Activated CD4-positive, alpha-beta T cell treated with anti-CD3 and anti-CD28 coated beads for 4 hours (primary cell): ENCODE results near the gene PLEKHO2.
"Not testable (repeated sequence)": the region's sequence is repeated elsewhere in the genome, so short reads cannot be mapped to it uniquely, and the experiment has no call there.

Experiments
- DNase-seq, 2 donors: peaks; one replicate each; pipeline ENCODE4 v3.0.0-alpha.2; 2020

Gene PLEKHO2, protein sequence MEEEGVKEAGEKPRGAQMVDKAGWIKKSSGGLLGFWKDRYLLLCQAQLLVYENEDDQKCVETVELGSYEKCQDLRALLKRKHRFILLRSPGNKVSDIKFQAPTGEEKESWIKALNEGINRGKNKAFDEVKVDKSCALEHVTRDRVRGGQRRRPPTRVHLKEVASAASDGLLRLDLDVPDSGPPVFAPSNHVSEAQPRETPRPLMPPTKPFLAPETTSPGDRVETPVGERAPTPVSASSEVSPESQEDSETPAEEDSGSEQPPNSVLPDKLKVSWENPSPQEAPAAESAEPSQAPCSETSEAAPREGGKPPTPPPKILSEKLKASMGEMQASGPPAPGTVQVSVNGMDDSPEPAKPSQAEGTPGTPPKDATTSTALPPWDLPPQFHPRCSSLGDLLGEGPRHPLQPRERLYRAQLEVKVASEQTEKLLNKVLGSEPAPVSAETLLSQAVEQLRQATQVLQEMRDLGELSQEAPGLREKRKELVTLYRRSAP

DNA sequence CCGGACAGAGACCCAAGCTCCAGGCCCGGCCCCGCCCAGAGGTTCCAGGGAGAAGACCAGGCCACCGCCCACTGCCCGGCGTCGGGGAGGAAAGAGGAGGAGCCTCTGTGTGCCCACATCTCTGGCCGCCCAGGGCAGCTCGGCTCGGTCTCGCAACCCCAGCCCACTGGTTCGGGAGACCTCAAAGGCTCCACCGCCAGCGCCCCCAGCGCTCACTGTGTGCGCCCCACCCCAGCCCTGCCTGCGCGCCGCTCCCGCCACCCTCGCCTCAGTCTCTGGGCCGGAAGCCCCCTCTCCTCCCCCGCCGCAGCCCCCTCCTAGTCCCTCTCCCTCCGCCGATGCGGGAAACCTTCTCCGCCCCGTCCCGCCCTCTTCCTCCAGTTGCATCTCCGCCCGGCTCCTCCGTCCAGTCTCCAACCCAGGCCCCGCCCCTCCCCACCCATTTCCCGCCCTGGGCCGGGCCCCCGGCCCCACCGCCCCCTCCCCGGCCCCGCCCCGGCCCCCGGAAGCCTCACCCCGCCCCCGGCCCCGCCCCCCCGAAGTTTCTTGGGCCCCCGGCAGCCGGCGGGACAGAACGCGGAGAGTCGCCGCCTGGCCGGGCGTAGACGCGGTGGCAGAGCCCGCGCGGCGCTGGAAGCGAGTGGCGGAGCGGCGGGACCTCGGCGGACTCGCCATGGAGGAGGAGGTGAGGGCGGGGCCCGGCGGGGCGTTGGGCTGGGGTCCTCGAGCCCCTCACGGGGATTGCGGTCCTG is at the start of gene PLEKHO2:
PLEKHO2 (plus strand) TSS at position 572 of the 752 bp plus-strand sequence; CDS start at position 674, 102 bp downstream.
- peak; percentile 77 to 85 for DNase-seq

DNA sequence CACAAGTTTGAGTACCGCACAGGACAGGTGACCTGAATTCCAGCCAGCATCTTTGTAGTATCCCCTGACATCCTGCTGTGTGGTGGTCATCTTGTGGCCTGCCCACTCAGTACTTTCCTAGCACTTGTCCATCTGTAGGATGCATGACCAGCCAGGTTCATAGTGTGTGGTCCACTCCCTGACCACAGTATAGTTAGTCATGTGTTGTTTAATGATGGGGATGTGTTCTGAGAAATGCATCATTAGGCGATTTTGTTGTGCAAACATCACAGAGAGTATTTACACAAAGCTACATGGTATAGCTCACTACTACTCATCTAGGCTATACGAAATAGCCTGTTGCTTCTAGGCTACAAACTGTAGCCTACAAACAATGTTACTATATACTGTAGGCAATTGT is 49.4 kb upstream of the PLEKHO2 start:
- DNase-seq = no peak

DNA sequence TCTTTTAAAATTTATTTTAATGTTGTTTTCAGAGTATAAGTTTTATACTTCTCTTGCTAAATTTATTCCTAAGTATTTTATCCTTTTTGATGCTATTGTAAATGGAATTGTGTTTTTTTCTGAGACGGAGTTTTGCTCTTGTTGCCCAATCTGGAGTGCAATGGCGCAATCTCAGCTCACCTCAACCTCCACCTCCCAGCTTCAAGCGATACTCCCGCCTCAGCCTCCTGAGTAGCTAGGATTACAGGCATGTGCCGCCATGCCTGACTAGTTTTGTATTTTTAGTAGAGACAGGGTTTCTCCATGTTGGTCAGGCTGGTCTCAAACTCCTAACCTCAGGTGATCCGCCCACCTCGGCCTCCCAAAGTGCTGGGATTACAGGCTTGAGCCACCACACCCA is 46.4 kb upstream of the PLEKHO2 start:
- DNase-seq = not testable (repeated sequence)

DNA sequence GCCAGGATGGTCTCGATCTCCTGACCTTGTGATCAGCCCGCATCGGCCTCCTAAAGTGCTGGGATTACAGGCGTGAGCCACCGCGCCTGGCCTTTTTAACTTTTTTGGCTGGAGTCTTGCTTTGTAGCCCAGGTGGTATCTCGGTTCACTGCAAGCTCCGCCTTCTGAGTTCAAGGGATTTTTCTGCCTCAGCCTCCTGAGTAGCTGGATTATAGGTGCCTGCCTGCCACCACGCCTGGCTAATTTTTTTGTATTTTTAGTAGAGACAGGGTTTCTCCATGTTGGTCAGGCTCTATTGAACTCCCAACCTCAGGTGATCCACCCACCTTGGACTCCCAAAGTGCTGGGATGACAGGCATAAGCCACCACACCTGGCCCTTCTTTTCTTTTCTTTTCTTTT is 45.8 kb upstream of the PLEKHO2 start:
- not testable (repeated sequence) for DNase-seq

DNA sequence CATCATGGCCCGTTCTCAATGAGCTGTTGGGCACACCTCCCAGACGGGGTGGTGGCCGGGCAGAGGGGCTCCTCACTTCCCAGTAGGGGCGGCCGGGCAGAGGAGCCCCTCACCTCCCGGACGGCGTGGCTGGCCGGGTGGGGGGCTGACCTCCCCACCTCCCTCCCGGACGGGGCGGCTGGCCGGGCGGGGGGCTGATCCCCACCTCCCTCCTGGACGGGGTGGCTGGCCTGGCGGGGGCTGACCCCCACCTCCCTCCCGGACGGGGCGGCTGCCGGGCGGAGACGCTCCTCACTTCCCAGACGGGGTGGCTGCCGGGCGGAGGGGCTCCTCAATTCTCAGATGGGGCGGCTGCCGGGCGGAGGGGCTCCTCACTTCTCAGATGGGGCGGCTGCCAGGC is 42.8 kb upstream of the PLEKHO2 start:
- DNase-seq = not testable (repeated sequence)

DNA sequence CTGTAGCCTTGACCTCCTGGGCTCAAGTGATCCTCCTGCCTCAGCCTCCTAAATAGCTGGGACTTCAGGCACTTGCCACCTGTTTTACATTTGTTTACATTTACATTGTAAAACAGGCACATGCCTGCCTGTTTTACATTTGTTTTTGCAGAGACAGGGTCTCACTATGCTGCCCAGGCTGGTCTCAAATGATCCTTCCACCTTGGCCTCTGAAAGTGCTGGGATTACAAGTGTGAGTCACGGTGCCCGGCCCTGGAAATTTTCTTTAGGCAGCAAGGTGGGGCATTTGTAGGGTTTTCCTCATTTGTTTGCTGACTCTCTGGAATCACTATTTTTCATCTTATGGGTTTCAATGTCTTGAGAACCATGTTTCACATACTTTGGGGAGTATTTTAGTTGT is 41.2 kb upstream of the PLEKHO2 start:
- DNase-seq = no peak

DNA sequence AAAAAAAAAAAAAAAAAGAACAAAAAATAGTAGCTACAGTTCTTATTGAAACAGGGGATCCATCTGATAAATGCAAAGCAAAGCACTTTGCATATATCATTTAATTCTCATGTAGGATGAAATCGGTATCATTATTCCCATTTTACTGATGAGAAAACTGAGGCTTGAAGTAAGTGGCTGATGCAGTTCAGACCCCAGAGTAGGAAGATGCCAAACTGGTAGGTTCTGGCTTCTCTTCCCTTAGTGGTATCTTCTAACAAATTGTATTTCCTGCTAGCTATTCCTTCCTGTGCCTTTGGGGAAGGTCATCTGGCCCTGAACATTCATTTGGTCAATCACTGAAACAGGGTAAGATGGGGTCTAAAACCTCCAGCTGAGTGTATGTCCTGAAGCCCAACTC is 38.2 kb upstream of the PLEKHO2 start:
- DNase-seq = no peak

DNA sequence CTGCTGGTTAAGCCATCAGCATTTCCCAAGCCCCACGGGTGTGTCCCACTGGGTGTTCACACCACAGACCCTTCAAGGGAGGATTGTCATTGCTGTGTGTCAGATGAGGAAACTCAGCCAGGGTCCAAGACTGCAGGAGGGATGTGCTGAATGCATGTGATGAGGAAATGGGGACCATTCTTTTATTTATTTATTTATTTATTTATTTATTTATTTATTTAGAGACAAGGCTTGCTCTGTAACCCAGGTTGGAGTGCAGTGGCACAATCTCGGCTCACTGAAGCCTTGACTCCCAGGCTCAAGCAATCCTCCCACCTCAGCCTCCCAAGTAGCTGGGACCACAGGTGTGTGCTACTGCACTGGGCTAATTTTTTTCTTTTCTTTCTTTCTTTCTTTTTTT is 37.1 kb upstream of the PLEKHO2 start:
- no peak for DNase-seq

DNA sequence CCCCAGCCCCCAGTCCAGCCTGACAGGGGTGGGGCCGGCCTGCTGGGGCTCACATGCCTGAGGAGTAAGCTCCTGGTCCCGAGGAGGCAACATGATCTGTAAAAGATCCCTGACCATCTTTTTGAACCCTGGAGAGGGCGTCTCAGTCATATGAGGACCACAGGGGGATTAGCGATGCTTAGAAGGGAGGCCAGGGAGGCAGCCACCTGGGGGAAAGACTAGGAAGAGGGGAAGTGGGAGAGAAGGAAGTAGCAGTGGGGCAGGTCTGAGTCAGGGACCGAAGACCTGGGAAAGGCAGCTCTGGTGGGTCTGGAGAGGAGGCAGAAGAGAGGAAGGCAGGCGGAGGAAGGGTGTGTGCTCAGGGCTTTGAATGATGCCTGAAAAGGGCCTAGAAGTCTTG is 35.2 kb upstream of the PLEKHO2 start:
- DNase-seq = no peak

DNA sequence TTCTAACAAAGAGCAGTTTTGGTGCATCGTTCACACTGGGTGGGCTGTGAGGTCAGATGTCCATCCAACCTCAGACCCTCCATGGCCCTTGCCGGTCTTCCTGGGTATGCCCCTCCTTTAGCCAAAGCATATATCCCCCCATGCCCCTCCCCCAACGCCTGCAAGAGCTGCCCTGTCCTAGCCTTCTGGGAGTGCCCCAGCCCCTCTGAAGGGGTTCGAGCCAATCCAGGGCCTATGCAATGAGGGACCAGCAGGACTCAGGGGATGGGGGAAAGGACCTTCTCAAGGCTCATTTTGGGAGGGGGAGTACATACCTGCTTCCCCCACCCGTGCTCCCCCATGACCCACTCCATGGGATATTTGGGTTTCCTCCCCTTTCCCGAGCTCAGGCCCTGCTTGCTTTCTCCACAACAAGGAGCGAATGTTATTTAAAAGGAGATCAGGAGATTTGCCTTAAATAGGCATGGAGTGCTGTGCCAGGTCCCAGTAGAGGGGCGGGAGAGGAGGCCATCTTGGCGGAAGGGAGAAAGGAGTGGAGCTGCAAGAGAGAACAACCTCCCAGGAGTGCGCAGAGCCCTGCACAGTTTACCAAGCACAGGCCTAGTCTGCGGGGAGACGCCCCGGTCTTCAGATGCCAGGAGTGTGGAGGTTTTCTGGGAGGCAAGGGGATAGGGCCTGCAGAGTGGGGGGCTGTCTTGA is 34.5 kb upstream of the PLEKHO2 start:
- DNase-seq = no peak

DNA sequence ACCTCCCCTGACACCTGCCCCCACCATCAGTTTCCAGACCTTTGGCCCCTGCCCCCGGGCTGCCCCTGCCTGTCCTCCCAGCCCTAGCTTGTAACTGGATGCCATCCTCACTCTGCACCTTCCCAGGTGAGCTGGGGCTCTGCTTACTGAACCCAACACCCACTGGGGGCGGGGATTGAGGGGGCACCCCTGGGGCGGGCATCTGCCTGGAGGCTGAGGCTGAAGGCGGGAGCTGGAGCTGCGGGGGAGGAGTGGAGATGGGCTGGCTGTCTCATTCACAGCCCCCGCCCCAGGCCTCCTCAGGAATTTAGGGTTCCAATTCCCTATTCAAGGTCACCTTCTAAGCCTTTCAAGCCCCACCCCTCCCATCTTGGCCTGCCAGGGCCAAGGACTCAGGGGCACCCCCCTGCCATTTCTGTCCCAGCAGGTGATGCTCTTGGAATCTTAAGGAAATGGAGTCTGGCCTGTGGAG is 33.9 kb upstream of the PLEKHO2 start:
- no peak for DNase-seq

DNA sequence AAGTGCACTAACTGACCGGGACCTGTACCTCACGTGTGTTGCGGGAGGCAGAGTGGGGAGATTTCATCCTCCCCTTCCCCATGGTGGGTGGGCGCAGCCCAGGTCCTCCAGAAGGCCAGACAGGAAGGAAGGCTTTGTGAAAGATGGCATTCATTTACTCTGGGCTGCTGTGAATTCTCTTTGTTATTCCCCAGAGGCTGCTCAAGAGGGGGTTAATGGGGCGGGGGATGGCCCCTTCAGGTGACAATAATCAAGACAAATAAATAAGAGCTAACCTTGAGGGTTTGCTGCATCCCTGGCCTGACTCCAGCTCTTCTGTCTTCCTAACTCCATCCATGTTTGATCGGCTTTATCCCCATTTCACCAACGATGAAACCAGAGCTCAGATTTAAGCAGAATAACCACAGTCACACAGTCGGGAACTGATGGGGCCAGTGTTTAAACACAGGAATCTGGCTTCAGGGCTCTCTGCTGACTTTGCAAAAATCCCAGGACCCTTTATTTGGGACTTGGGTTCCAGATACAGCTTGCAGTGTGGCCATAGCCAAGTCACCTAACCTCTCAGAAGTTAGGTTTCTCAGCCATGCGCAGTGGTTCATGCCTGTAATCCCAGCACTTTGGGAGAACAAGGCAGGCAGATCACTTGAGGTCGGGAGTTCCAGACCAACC is 32.8 kb upstream of the PLEKHO2 start:
- DNase-seq = no peak

DNA sequence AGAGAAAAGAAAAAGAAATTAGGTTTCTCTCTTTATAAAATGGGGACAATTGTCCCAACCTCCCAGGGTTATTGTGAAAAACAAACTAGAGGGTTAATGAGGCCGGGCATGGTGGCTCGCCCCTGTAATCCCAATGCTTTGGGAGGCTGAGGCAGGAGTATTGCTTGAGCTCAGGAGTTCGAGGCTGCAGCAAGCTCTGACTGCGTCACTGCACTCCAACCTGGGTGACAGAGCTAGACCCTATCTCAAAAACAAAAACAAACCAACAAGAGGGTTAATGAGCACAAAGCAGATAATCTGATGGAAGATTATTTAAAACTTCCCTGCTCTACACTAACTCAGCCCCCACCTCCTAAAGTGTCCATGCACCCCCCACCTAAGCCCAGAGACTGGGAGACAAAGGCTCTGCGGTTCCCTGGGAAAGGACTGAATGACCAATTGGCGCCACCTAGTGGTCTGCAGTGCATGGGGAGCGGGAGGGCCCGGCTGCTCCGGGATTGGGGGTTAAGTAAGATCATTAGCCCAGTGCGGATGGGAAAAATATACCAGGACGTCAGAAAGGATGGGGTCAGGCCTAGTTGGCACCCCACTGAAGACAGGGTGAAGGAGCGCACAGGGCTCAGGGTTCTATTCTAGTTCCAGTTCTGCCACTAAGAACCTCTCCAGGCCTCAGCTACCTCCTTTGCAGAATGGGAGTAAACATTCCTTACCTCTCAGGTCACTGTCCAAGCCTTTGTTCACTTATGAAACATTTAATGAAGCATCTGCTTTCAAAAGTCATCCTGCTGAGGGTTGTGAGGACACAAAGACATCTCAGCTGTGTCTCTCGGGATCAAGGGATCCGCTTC is 31.8 kb upstream of the PLEKHO2 start:
- peak; percentile 59 to 65 for DNase-seq

DNA sequence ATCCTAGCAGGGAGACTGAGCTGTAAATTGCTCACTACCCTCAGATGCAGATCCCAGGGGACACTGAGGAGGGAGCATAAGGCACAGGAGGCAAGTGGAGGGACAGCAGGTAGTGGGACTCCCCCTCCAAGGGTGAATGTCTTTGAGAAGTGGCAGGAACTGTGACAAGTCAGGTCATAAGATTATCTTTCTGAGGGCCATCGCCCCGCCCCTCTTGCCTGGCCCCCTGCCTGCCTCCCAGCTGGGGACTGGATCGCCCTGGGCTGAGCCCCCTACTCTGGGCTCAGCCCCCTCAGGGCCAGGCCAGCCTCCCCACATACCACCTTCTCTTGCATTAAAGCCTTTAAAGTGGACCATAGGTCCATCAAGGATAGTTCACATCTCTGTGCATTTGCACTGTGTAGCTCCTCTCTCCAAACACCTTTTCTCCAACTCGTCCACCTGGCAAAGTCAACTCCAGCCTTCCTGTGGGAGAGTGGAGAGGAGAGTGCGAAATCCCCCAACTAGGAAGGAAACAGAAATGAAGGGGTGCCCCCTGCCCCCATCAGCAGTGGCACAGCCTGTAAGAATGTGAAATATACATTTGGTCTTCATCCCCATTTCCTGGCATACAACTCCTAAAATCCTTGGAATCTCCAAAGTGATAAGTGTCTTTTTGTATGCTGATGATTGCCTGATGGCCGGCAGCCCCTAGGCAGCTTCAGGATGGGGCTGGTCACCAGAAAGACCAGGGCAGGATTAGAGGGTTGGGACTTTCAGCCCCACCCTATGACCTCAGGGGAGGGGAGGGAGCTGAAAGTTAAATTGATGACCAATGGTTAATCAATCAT is 31.0 kb upstream of the PLEKHO2 start:
- DNase-seq = no peak

DNA sequence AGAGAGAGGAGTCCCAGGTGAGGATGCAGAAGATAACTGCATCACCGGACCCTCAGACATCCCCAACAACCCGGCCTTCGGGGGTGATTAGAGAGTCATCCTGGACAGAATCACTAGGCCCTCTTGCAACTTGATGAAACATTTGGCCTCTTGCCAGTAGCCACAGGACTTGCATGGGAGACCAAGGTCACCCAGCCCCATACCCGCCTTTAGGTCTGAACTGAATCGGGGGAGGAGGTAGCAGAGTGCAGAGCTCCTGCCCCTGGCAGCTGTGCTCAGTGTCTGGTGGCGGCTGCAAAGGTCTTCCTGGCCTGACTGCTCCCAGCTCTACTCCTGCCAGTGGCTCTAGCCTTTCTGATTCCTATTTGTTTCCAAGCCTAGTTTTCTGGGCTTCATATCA is 28.6 kb upstream of the PLEKHO2 start:
- DNase-seq = no peak

DNA sequence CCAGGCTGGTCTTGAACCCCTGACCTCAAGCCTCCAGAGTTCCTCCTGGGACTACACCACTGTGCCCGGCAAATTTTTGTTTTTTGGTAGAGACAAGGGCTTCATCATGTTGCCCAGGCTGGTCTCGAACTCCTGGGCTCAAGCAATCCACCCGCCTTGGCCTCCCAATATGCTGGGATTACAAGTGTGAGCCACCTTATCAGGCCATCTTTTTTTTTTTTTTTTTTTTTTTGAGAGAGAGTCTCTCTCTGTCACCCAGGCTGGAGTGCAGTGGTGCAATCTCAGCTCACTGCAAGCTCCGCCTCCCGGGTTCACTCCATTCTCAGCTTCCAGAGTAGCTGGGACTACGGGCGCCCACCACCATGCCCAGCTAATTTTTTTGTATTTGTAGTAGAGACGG is 27.4 kb upstream of the PLEKHO2 start:
- not testable (repeated sequence) for DNase-seq

DNA sequence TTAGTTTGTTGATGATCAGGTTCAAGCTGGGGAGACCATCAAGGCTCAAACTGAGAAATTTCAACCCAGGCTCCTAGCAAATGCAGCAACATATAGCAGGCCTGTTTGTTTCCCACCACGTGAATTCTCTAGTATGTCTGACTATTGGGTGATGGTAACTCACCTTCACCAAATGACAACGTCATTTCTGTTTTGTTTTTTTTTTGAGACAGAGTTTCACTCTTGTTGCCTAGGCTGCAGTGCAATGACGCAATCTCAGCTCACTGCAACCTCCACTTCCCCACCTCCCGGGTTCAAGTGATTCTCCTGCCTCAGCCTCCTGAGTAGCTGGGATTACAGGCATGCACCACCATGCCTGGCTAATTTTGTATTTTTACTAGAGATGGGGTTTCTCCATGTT is 26.8 kb upstream of the PLEKHO2 start:
- DNase-seq = not testable (repeated sequence)

DNA sequence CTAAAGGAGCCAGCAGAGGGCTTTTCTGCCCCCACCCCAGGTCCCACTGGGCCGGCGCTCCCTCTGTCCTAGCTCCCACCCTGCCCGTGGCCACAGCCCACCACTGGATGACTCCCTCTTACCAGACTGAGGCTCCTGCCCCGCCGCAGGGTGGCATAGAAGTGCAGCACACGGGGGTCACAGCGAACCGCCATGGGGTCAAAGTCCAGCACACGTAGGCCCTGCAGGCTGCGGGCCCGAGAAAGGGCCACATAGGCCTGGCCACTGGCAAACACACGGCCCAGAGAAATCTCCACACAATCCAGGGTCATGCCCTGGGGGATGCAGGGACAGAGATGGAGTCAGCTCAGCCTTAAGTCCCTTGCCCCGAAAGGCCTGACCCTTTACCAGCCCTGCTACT is 25.3 kb upstream of the PLEKHO2 start:
- DNase-seq = no peak

DNA sequence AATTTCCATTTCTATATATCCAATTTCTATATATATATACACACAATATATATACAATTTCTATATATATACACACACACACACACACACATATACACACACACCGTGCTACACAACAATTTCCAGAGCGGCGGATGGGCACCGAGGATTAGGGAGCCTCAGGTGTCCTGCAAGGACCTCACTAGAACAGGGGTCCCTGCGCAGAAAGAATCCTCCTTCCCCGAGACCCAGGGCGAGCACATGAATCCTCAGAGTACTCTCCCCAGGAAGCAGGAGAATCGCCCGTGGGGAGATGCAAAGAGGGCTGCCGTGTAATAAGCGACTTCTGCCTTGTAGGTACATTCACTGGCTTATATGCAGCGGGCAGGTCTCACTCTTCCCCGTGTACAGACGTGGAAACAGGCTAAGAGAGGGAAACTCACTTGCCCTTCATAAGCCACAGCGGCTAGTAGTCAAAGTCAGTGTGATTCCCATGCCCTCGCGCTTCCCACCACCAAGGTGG is 16.7 kb upstream of the PLEKHO2 start:
- DNase-seq = no peak

DNA sequence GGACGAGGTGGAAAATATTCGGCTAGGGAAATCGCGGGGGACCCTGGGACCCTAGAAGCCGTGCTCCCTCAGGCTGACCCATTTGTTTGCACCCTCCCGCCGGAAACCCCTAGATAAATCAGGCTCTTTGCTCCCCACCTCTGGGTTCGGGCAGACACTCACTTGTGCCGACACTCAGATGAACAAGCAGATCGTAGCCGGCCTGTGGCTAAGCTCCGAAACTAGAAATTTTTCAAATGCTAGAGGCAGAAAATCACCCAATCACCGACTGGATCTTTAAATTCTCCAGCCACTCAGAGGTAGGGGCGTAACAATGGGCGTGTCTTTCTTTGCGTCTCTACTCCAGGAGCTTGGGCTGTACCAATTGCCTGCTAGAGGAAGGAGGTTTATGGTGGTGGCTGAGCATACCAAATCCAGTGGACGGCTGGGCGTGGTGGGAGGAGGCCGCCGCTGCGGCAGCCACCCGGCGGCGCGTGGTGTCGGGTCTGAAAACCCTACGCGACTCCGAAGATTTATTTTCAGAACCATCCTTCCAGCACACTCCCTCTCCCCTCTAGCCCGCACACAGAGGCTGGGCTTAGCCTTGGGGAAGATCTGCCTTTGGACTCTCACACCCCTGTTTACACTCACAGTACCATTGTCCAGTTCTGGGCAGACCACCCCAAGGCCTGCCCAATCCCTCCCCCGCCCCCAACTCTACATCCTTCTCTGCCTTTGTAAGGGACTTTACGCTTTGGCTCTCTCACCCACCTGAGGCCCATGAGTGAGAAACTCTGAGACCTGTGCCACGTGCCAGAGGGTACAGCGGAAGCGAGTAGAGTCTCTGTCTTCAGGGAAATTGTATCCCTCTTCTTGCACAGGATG is 16.1 kb upstream of the PLEKHO2 start, which contains the start of gene PIF1:
PIF1 (minus strand) TSS at position 217 of the 864 bp plus-strand sequence. CDS start 1,312 bp downstream, outside the sequence.
- DNase-seq = peak; percentile 83 to 85
